Chondrocyte (in vitro differentiated cells): ENCODE measurements around the gene DRGX. TPM values are rescaled to one million over a fixed set of nuclear protein-coding genes. Genes with fewer than 3 reads are reported as not detected.

Experiments
- DNase-seq: peaks from one replicate; pipeline ENCODE4 v3.0.0; 2021; ENCODE audit warnings: mixed read lengths, low spot score
- H3K27ac Mint-ChIP-seq: one replicate; pipeline ENCODE4 v1.8.0; 2021; ENCODE audit warnings: mild to moderate bottlenecking, moderate library complexity, mixed read lengths; ENCODE audit not compliant: unreplicated experiment
- H3K27me3 Mint-ChIP-seq: 2 replicates; pipeline ENCODE4 v1.8.0; 2021; ENCODE audit warnings: low read depth, mixed read lengths
- H3K36me3 Mint-ChIP-seq: 2 replicates; pipeline ENCODE4 v1.8.0; 2021; ENCODE audit warnings: low read depth, mixed read lengths
- H3K4me1 Mint-ChIP-seq: 2 replicates; pipeline ENCODE4 v1.8.0; 2021; ENCODE audit warnings: low read depth, mild to moderate bottlenecking, mixed read lengths
- H3K4me3 Mint-ChIP-seq: one replicate; pipeline ENCODE4 v1.8.0; 2021; ENCODE audit warnings: mild to moderate bottlenecking, moderate library complexity, mixed read lengths; ENCODE audit not compliant: unreplicated experiment
- H3K9me3 Mint-ChIP-seq: 2 replicates; pipeline ENCODE4 v1.8.0; 2021; ENCODE audit warnings: low read depth, mixed read lengths
- total RNA-seq: library from RNA; stranded (reverse); gene quantifications from 3 replicates; pipeline ENCODE4 v1.2.1, GENCODE V29; 2021
- TF ChIP-seq, protein P1 (sequence below): fragments of 200-600 bp; sonication (generic); IDR thresholded peaks from 2 replicates; pipeline ENCODE4 v1.5.0; 2021; ENCODE audit warnings: antibody characterized with exemption, mild to moderate bottlenecking, moderate library complexity

The DRGX gene
- total RNA-seq, 1 donor from 2014 or later: not detected

DNA sequence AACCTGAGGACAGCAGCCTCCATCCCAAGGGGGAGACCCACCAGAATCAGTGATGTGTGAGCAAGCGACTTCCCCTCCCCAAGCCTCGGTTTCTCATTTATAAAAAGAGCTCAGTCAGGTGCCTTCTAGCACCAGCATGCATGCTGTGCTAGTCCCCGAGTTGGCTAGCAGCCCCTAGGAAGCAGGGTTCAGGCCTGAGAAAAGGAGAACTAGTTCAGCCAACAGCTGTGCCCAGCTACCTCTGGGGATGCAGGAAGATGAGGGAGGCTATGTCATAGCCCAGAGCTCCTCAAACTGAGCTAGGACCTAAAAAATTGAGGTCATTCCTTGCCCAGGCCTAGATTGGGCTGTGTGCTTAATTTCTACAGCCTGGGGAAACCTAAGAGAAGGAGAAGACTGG is 13.7 kb downstream of the DRGX start:
- no peak for DNase-seq
- H3K9me3 Mint-ChIP-seq: no peaks in the 10 kb centered on the region
- no peak overlapping the region for H3K4me3 Mint-ChIP-seq
- TF ChIP-seq, protein P1, sequence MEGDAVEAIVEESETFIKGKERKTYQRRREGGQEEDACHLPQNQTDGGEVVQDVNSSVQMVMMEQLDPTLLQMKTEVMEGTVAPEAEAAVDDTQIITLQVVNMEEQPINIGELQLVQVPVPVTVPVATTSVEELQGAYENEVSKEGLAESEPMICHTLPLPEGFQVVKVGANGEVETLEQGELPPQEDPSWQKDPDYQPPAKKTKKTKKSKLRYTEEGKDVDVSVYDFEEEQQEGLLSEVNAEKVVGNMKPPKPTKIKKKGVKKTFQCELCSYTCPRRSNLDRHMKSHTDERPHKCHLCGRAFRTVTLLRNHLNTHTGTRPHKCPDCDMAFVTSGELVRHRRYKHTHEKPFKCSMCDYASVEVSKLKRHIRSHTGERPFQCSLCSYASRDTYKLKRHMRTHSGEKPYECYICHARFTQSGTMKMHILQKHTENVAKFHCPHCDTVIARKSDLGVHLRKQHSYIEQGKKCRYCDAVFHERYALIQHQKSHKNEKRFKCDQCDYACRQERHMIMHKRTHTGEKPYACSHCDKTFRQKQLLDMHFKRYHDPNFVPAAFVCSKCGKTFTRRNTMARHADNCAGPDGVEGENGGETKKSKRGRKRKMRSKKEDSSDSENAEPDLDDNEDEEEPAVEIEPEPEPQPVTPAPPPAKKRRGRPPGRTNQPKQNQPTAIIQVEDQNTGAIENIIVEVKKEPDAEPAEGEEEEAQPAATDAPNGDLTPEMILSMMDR: no peak
- H3K27me3 Mint-ChIP-seq: peaks cover 16% of the 10 kb centered on the region
- no peaks in the 10 kb centered on the region for H3K36me3 Mint-ChIP-seq
- no peak overlapping the region for H3K27ac Mint-ChIP-seq
- no peaks in the 10 kb centered on the region for H3K4me1 Mint-ChIP-seq

DNA sequence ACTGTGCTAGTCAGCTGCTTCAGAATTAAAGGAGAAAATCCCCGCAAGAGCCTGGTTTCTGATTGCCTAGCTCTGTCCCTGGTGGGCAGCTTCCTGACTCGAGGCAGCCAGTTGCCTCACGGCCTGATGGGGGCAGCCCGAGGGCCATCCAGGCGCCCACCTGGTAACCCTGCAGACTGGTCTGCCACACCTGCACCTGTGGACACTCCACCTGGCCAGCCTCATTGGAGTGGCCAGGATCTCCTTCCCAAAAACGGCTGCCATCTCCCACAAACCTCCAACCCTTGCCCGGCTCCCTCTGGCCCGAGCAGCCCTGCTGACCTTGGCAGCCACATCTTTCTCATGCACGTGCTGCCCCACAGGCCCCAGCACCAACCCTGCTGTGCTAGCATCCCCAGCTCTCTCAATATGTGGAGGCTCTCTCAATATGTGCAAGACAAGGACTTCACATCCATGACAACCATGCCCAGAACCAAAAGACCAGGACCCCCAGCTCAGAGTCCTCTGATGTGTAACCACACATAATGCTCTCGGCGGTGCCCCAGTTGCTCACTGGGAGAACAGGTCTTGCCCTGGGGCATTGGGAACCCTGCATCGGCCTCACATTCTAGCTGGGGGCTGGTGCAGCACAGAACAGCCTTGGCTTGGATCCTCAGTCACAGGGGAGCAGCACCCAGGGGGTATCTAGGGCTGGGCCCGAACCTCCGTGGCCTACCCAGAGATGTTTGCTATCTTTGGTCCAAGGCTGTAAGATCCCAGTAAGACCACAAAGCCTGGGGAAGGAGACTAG is 14.6 kb downstream of the DRGX start:
- Mint-ChIP-seq H3K27ac (no peak overlapping the region), H3K4me3 (no peak overlapping the region), H3K4me1 (no peaks in the 10 kb centered on the region), H3K36me3 (no peaks in the 10 kb centered on the region), H3K27me3 (peaks cover 21% of the 10 kb centered on the region), H3K9me3 (no peaks in the 10 kb centered on the region)
- TF ChIP-seq, protein P1: no peak
- DNase-seq: no peak

DNA sequence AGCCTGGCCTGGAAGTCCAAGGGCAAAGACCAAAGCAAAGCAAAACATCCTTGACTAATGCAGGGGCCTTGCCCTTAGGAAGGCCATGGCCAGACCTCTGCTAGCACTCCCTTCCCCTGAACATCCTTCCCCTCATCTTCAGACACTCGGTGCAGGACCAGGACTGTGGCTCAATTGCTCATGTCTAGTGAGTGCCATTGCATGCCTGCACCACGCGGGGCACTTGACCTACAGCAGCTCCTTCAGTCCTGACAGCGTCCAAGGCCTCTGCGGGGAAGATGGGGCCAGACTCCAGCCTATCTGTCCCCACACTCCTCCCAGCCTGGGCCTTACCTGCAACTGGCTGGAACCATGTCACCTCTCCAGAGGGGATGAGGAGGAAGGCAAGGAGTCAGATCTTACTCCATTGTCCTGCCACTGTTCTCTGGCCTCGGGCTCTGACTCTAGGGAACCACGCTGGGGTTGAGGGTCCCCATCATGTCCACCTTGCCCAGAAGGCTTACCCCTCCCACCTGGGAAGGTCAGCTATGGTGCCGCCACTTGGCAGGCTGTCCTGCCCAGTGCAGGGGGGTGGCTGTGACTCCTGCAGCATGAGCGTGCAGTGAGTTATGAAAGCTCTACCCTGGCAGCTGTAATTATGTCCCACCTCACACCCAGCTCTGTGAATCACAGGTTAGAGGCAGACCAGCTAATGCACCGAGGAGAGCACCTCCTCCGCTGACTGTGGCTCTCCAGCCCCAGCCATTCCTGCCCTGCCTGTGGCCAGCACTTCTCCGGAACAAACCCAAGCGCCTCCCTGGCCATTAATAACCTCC is 16.1 kb downstream of the DRGX start:
- Mint-ChIP-seq H3K4me3 (no peak overlapping the region), H3K27me3 (peaks cover 28% of the 10 kb centered on the region), H3K36me3 (no peaks in the 10 kb centered on the region), H3K27ac (no peak overlapping the region), H3K9me3 (no peaks in the 10 kb centered on the region), H3K4me1 (no peaks in the 10 kb centered on the region)
- no peak for DNase-seq
- TF ChIP-seq, protein P1: peak; percentile 38

DNA sequence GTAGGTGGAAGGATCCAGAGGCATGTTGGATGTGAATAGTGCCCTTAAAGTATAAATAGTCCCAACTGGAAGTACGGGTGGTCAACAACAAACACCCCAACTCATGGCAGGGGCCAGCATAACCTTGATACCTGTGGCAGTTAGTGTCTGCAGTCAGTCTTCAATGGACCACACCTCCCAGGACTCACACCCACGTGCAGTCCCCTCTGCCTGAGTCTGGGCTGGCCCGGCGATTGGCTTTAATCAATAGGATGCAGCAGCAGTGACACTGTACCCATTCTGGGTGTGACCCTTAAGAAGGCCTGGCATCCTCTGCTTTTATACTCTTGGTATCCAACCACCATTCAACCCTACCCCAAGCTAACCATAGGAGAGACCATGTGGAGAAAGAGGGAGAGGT is 18.6 kb downstream of the DRGX start:
- TF ChIP-seq, protein P1: no peak
- Mint-ChIP-seq H3K9me3 (no peaks in the 10 kb centered on the region), H3K4me1 (no peaks in the 10 kb centered on the region), H3K4me3 (no peak overlapping the region), H3K27ac (no peak overlapping the region), H3K36me3 (no peaks in the 10 kb centered on the region), H3K27me3 (peaks cover 26% of the 10 kb centered on the region)
- DNase-seq: no peak

DNA sequence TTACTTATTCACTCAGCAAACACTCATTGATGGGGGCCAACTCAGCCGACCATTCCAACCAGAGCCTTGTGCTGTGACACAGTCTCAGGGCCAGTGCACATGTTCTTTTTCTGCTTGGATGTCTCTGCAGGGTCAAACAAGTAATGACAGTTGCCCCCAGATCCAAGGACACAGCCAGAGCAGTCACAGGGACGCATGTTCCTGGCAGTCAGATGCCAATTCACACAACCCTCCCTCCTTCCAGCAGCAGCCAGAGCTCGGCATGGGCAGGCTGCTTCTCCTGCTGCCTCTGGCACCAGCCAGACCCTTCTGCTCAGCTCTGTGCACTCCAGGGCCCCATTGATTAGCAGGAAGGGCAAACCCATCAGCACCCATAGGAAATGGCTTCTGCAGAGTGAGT is 20.3 kb downstream of the DRGX start:
- Mint-ChIP-seq H3K9me3 (no peaks in the 10 kb centered on the region), H3K27ac (no peak overlapping the region), H3K4me3 (no peak overlapping the region), H3K27me3 (peaks cover 20% of the 10 kb centered on the region), H3K36me3 (no peaks in the 10 kb centered on the region), H3K4me1 (no peaks in the 10 kb centered on the region)
- DNase-seq: no peak
- TF ChIP-seq, protein P1: no peak
